ENCODE measurements around the gene CLIC5.

The CLIC5 gene

DNA sequence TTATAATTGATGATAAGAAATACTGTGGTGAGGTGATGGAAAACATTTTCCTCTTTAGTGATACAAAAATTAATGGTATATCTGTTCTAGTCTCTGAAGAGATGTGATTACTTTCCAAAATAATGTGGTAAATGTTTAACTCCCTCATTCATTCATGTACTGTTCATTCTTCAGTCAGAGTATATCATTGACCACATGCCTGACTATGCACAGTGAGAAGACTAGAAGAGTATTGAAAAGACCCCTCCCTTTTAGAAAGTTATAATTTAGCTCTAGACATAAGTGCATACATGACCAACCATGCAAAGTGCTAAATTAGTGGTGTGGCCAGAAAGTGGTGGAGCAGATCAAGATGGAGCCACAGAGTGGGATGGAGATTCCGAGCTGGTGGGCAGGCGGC lies 133.0 kb downstream of the CLIC5 start:
- no peak for DNase-seq

DNA sequence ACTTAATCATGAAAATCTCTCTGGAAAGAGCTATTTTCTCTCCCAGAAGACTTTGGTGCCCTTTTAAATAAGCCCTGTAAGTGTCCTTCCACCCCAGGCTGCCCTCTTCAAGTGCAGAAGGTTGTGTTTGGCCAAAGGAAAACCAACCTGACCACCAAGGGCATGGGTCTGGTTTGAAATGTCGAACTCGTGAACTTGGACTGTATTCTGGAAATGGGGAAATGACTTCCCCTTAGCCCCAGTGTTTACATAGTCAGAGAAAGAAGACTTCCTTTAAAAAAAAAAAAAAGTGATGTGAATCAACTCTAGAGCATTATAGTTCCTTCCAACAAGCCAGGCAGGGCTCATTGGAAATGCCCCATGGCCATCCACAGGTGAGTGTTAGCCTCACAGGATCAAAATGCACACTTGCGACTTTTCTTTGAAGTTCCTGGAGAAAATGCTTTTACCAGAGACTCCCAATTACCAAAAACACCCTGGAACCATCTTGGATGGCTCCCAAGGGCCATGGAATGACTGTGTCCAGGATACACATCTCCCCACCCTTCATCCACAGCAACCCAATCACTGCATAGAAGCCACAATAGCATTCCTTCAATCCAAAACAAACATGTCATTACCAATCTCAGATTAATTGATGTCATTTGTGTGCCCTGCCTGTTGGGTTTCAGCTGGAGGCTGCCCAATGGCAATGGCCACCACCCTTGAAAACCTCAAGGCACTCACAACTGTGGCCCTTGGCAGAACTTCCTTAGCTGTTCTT lies 133.8 kb downstream of the CLIC5 start:
- no peak for DNase-seq

DNA sequence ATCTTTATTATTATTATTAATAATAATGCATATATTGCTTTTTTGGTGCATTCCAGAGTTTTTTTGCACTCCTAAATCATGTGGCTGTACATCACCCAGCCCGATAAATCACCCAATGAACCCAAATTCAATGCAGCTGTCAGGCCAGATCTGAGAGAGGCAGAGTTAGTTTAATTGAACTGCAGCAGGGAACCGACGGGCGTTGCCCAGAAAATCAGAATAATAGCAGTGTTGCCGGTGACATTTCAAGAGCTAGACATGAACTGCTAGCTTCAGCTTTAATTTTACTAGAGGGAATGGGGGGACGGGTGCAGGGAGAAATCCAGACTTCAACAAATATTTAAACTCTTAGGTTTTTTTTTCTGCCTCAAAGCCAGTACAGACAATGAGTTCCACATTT lies 135.0 kb downstream of the CLIC5 start:
- no peak for DNase-seq

DNA sequence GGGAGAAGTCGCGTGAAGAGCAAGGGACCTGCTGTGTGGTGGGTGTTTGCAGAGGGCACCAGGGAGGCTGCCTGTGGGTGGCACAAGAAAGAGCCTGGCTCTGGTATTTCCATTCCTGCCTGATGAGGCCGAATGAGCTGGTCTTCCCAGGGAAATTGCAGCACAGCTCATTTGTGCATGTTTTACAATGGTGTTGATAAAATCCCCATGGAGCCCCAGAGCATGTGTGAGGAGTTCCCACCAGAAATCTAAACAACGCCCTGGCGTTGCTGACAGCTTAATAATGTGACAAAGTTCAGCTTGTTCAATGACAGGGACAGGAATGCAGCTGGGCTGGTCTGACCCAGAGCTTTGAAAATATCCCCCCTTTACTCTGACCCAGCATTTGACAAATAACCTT lies 135.5 kb downstream of the CLIC5 start:
- no peak for DNase-seq

DNA sequence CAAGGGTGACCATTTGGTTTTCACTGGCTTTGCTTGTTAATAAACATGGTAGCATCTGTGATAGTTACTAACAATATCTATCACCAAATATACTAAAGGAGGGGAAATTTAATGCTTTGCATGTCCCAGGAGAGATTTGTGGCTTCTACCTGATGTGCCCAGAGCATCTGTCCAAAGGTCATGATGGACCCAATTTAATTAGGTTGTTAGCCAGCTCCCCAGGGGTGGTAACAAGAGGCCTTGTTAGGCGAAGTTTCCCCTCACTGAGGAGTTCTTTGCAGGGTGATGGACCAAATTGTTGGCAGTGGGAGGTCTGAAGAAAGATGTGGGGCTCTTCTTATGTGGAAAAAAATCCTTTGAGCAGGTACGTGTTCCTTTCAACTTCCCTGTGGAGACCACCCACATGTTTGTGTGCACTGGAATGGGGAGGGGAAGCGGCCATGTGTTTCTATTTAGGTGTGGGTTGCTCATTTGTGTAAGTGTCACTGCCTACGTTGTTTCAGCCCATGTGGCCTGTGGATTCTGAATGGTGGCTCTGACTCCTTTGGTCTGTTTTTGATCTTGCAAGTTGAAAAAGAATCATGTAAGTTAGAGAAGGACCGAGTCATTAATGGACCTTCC lies 137.6 kb downstream of the CLIC5 start:
- no peak for DNase-seq

DNA sequence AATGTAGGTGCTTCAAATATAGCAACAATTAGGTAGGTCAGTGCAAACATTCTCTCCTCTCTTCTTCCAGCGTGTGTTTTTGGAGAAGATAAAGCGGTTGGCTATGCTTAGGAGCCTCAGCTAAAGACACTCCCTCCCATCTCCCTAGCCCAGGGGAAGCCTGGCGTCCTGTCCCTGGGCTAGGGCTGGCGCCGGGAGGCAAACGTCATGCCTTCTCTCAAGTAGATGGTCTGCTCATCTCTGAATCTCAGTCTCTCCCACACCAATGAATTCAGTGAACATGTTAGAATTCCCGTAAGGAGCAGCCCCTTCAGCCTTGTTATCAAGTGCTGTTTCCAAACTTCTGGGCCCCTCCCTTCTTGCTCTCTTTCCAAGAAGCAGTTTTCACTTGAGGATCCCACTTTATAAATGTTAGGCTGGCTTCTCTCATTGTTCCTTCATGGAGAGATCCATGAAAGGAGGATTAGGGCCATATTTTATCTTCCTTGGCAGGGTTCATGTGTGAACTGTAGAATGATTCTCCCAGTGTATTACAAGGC lies 142.8 kb downstream of the CLIC5 start:
- no peak for DNase-seq

DNA sequence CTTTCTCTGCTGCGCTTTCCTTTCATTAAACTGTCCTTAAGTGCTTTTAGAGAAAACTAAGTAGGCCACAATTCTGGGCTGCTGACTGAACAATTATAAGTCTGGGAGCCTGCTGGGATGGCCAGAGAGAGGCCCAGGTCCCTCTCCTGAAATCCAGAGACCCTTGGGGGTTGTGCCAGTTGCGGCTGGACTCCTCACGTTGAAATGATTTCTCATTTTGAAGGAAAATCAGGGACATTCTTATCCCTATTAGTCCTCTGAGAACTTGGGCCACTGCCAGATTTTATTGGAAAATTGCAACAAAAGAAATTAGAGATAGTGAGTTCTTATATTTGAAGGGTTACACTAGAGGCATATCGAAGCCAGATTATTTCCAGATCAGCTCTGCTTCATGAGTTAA lies 145.1 kb downstream of the CLIC5 start:
- DNase-seq = no peak

DNA sequence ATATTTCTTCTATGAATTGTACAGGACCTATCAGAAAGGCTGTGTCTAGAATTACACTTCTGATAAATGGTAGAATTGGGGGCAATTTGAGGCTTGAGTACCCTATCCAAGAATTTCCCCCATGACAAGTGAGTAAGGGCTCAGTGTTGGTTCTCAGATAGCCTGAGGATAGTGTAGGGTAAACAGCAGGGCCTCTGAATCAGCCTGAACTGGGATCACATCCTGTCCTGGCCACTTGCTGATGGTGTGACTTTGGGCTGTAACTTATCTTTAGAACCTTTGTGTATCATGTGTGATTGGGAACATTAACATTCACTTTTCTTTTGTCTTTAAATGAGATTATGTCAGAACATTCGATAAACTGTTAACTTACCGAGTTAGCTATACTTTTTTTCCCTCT lies 151.0 kb downstream of the CLIC5 start:
- no peak for DNase-seq

DNA sequence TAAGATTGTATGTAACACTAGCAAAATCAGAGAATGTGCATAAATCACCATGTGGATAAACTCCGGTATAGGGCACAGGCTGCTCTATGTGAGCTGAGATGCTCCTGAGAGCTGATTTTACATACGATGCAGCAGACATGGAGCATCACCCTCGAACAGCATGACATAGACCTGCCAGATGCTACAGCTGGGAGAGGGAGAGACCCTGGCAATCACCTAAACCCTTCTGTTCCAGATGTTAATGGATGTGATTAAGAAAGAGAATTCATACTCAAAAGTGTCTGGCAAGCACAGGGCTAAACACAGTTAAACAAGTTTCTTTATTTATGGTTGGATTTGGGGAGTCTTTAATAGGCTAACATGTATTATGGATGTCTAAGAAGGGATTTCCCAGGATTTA lies 157.0 kb downstream of the CLIC5 start:
- DNase-seq = no peak

DNA sequence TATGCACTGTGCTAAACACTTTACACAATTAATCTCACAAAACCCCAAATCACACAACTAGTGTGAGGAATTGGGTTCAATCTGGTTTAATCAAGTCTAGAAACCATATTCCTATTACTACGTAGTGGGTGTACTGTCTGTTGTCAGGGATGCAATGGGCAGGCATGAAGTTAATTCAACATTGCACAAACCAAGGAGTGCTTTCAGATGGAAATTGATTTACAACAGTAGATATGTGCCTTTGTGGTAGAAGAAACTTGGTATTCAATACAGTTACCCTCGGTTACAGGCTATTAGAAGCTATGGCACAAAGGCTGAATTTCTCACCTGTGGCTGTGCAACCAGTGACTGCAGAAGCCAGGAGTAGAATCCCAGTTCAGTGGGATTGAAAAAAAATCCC lies 157.8 kb downstream of the CLIC5 start:
- no peak for DNase-seq

DNA sequence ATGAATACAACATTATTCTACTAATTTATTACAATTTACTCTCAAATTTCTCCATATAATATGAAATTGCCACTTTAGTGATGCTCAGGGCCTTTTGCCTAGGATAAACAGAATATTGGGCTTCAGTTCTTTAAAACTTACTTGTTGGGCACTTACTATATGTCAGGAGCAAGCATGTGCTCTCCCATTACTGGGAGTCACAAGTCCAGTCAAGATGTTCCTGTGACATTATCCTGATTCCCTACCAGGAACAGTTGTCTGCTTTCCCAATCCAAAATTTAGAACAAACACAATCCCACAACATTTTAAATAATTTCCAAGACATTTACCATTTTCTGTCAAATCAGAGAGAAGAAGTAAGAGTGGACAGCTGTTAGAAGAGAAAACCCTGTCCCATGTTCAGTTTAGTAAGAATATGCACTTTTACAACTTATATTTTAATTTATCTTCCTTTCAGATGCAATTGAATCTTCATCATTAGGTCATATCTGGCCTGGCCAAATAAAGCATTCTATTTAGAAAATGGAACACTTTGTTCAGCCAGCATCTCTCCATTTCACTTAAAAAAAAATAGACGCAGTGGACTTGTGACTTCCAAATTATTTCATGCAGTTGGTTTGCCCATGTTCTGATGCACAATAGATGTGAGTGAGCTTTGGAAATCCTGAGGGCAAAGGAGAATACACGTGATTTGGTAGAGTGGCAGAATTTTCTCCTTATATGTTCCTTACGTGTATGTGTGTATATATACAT lies 159.8 kb downstream of the CLIC5 start:
- no peak for DNase-seq

DNA sequence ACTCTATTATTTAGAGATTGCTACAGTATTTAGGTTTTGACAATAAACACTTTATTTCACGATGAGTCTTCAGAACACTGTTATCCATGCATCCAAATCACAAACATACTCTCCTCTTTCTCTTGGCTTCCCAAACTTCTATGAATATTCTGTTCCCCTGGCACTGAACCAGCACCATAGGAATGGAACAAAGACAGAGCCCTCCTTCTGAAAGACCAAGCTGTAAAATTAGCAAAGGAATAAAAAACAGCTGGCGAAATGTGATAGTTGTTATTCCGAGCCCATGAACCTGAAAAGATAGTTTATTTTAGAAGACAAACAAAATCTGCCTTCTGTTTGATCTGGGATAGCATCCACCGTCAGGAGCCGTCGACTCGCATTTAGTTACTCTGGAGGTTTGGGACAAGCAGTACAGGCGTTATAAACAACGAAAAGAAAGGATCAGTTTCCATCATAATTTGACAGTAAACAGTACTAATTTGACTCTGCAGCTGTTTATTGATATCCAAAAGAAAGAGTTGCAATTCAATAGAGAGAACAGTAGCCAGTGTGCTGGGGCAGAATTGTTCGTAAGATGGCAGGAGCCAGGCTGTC lies 161.4 kb downstream of the CLIC5 start:
- DNase-seq = no peak

DNA sequence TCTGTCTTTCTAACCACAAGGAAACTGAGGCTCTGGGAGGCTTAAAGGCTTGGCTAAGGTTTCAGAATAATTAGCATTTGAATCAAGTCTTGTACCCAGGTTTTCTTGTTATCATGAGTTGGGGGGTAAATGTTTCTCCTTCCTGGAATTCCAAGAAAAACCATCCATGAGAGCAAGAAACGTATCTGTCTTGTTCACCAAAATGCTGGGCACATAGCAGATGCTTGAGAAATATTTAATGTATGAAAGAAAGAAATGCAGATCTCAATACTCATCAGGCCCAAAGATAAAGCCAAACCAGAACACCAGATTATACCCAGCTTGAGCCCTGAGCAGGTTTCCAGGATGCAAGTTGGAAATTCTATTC lies 164.6 kb downstream of the CLIC5 start:
- no peak for DNase-seq

DNA sequence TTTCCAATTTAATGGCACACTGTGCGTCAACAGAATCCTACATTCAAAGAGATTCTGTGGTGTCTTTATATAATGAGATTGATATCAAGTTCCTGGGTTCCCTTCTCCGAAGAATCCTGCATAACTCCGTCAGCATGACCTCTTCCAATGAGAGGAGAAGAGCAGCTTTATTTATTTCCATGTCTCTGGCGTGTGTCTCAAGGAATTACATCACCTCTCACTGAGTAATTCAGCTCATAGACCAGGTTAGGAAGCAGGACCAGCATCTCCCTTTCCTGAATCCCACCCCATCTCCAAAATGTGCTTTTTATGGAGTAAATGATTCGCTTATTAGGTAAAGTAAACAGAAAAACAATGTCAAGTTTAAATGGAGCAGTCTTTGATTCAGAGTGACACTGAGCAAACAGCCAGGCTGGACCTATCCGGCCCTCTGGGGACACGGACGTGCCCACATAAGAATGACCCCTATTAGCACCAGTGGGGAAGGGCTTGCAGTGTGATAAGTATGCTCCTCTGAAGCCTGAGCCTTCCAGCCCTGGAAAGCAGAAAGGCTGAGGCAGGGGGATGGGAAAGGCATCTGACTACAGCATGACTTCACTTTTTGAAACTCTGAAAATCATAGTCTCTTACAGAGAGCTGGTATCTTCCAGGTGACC lies 165.2 kb downstream of the CLIC5 start:
- no peak for DNase-seq

DNA sequence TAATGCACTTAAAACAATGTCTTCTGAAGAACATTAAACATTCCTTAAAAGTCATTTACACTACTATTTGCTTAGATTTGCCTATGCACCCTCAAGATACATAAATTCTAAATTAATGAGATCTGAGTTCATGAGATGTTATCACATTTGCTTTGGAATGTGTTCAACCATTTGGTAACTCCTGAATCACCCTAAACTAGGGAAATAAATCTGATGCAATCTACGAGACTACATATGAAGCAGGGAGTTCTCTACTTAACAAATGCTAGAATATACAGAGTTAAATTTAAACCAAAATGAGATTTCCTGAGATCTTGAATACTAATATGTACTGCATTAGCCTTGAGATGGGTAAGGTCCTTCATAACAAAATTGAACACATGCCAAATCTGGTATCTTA lies 170.1 kb downstream of the CLIC5 start:
- no peak for DNase-seq

DNA sequence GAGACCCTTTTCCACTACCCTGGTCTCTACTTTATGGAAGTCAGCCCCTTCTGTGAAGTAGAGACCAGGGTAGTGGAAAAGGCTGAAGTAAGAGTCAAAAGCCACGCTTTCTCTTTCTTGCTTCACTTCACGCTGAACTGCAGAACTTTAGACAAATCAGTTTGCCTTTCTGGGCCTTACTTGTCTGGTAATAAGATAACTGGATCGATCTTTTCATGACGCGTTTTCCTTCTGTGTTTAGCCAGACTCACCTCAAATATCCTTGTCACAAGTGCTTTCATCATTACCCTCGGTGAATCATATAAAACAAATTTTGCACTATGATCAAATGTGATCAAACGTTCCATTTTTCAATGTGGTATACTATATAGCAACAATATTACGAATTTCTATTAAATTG lies 170.7 kb downstream of the CLIC5 start:
- no peak for DNase-seq

DNA sequence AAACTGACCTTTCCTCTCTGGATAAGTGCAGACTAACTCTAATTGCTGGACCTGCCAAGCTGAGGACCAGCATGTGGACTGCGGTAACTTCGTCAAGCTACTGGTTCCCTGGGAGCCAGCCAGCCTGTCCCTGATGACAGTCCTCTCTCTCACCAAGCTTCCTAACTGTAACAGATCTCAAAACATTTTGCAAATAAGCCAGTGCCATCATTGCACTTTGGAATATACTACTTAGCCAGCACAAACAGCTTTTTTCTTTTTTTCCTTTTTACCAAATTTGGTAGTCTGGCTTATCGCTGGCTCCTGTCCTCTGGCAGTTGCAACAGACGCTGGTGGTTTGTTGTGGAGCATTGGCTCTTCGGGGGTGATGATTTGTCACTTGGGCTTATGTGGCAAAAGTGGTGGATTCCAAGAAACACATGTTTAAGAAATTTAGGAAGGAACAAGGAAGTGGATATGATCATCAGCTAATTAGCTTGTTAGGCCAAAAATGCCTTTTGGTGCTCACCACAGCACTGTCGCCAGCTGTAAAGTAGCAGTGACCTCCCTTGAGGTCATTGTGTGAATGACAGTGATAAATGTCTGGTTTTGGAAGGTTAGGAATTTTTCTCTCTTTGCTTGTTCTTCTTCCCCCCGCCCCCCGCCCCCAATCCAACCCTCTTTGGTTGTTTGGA lies 171.7 kb downstream of the CLIC5 start:
- no peak for DNase-seq

DNA sequence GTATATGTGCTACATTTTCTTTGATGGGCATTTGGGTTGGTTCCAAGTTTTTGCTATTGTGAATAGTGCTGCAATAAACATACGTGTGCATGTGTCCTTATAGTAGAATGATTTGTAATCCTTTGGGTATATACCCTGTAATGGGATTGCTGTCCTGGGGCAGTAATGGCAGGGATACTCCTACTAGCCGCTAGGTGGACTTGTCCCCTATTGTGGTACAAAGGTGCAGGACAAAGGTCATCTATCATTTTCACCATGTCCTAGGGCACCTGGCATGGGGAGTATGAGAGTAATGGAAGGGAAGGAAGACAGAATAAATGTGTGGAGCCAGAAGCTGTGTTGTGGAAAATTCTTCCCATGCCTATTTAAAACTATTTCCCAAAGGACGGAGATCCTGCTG lies 174.6 kb downstream of the CLIC5 start:
- no peak for DNase-seq

DNA sequence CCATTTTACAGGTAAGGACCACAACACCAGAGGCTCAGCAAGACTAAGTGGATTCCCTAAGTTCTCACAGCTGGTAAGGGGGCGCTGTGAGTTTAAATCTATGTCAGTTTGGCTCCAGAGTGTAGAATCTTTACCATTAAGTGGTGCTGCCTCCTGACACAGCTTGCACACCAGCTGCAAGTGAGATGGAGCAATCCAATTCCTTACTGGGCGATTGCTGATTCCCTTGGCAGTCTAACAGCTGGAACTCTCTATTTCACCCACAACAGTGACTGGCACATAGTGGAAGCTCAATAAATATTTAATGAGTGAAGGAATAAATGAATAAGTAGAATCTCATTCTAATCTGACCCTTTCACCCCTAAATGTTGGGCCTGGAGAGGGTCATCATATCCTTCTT lies 176.7 kb downstream of the CLIC5 start:
- DNase-seq = no peak

DNA sequence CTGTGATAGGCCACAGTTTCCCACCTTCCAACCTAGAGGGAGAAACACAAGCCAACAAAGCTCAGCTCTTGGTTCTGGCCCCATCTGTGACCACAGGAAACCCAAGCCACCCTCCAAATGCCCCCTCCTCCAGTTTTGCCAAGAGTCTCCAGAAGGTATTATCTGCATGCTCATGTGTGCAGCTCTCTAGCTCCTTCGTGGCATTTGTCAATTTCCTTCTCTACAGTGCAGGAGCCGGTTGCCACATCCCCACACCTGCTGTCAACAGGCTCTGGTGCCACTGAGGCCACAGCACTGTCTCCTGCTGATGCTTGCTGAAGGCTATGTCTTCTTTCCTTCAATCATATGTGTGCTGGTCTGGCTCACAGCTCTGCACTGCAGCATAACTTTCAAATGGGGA lies 177.2 kb downstream of the CLIC5 start:
- no peak for DNase-seq

DNA sequence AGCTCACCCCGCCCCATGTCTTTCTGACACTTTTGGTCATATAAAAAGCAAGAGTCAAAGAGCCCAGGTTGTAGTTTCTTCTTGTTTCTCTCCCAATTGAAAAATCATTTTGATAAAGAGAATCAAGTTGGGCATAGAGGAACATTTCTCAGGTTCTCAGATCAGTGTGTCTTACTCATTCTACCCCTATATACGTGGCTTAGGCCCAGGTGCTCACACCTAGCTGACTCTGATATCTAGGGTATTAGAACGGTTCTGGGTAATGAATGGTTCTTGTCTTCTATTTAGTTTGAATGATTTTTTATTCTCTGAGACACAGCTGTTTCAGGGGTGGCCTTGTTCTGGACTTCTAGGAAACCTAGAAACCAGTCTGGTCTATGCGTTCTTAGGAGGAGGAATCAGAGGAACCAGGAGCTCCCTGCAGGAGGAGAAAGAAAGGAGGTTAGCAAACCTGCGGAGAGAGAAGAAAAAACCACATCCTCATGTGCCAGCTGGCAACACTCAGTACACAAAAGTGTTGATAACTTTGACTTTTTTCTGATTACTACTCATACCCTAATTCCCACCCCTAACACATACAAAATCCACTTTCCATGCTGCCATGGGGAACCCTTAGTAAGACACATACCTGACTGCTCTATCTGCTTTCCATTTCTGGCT lies 178.0 kb downstream of the CLIC5 start:
- DNase-seq = no peak

DNA sequence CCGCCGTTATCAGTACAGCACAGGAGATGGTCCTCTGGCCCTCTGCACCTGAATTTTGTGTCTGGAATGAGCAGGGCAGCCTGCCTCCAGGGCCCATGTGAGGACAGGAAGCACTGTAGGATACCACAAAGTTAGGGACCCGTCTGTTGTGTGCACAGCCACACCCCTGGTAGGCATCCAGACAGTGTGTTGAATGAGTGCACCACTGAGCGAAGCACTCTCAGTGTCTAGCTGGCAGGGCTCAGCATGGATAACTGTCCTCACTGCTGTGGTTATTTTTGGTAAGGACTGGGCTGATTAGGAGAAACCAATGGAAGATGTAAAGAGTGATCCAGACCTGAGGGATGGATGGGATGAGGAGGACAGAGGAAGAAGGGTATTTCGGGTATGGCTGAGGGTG lies 178.7 kb downstream of the CLIC5 start:
- DNase-seq = no peak

All from NCI-H2029 (cell line).